Gastroesophageal sphincter (tissue), 4 donors: ENCODE results near the gene C3orf18. TPM values are rescaled to one million over a fixed set of nuclear protein-coding genes. Genes with fewer than 3 reads are reported as not detected.

Experiments
- ATAC-seq: fragments of 150-250 bp; one replicate; pipeline ENCODE4 v1.9.1; 2016; ENCODE audit warnings: mild to moderate bottlenecking, moderate library complexity
- H3K27ac ChIP-seq, 4 donors: fragments of 200-600 bp; sonication (generic) in 3 of 4; 1 replicate in 3 of 4; 2 replicates in 1 of 4; pipeline ENCODE4 v1.5.1; 2016 to 2019
- H3K27me3 ChIP-seq: fragments of 200-600 bp; sonication (generic); one replicate; pipeline ENCODE4 v1.5.1; 2019
- H3K36me3 ChIP-seq, 2 donors: fragments of 200-600 bp; sonication (generic); one replicate each; pipeline ENCODE4 v1.5.1; 2019; ENCODE audit warnings: control low read depth in 1 of 2
- H3K4me1 ChIP-seq, 3 donors: fragments of 200-600 bp; sonication (generic); 1 replicate in 2 of 3; 2 replicates in 1 of 3; pipeline ENCODE4 v1.5.1; 2016 to 2019; ENCODE audit warnings: control low read depth in 2 of 3
- H3K4me3 ChIP-seq, 2 donors: fragments of 200-600 bp; sonication (generic); one replicate each; pipeline ENCODE4 v1.5.1; 2019; ENCODE audit warnings: mild to moderate bottlenecking in 1 of 2, moderate library complexity in 1 of 2
- H3K9me3 ChIP-seq, 3 donors: fragments of 200-600 bp; sonication (generic); one replicate each; pipeline ENCODE4 v1.5.1; 2017 to 2019; ENCODE audit warnings: control low read depth in 2 of 3
- EP300 ChIP-seq: sonication (generic); formaldehyde crosslinking; IDR thresholded peaks from one replicate; pipeline ENCODE4 v1.6.1; 2017; ENCODE audit warnings: antibody characterized with exemption, mild to moderate bottlenecking
- POLR2A ChIP-seq, 2 donors: fragments of 450-650 bp; IDR thresholded peaks; one replicate each; pipeline ENCODE4 v1.6.1; 2017; ENCODE audit warnings: antibody characterized with exemption in 2 of 2, mild to moderate bottlenecking in 2 of 2, moderate library complexity in 1 of 2
- POLR2AphosphoS5 ChIP-seq: sonication (generic); formaldehyde crosslinking; IDR thresholded peaks from one replicate; pipeline ENCODE4 v1.6.1; 2017; ENCODE audit warnings: antibody characterized with exemption
- WGBS, 2 donors: methylation state at CpG; one replicate each; pipeline ENCODE4 v1.1.5; 2018; ENCODE audit warnings: low coverage in 1 of 2; 5-methylcytosine and 5-hydroxymethylcytosine counted together
- total RNA-seq, 4 donors: library from RNA; depleted of rRNA; stranded (reverse); fragments of >200 nt; gene quantifications; one replicate each; pipeline ENCODE4 v1.1.0, GENCODE V29; 2016
- TF ChIP-seq, protein P1 (sequence below), 4 experiments: fragments of 200-600 bp in 2 of 4; fragments of 450-650 bp in 2 of 4; sonication (generic) in 1 of 4; IDR thresholded peaks; one replicate each; pipeline ENCODE4 v1.5.1; 2017 to 2019; ENCODE audit warnings: antibody characterized with exemption in 4 of 4, mild to moderate bottlenecking in 2 of 4, moderate library complexity in 2 of 4

The C3orf18 gene
- total RNA-seq, 4 donors from 2014 or later, result 9.7 to 42.8 (median 25.3) TPM

DNA sequence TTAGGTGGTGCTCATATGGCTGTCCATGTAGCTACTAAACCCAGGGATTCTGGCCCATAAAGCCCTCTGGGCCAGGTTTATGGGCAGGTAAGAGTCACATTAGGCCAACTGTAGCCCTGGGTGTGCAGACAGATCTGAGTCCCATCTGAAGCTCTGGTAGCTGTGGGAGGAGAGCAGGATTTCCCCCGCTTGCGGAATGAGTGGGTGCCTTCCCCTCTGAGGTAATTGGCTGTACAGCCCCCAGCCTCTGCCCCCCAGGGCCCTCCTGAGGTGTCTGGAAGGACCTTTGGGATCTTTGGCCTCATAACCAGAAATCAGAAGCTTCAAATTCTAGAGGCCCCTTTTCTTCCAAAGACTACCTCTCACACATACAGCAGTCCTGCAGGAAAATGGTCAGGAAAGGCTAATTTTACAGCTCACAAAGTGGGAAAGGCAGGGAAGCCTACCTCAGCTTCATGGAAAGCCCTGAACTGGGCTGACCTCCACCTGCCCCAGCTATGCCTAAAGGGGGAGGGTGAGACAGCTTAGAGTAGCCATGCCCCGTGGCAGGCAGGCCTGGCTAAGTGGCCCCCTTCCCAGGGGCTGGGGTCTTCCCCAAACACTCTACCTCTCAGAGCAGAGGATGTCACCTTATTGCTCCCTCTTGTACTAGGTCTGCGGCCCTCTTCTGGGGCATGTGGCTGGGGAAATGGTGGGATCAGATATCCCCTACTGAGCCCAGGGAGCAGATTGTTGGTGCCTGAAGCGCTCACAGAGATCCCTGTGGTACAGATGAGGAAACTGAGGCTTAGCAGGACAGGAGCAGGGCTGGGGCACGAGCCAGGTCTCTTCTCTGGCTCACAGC is 18.6 kb upstream of the C3orf18 start:
- no peak for ATAC-seq
- peaks cover 0 to 32% of the 10 kb centered on the region in 2 donors for H3K36me3 ChIP-seq
- WGBS, 2 donors, result no CpG with 5 or more reads among the region's 6 CpGs
- H3K27me3 ChIP-seq, result no peaks in the 10 kb centered on the region
- TF ChIP-seq POLR2A (IDR thresholded peaks at IDR 0.05), result no peak
- no peak for TF ChIP-seq POLR2AphosphoS5
- TF ChIP-seq, protein P1, sequence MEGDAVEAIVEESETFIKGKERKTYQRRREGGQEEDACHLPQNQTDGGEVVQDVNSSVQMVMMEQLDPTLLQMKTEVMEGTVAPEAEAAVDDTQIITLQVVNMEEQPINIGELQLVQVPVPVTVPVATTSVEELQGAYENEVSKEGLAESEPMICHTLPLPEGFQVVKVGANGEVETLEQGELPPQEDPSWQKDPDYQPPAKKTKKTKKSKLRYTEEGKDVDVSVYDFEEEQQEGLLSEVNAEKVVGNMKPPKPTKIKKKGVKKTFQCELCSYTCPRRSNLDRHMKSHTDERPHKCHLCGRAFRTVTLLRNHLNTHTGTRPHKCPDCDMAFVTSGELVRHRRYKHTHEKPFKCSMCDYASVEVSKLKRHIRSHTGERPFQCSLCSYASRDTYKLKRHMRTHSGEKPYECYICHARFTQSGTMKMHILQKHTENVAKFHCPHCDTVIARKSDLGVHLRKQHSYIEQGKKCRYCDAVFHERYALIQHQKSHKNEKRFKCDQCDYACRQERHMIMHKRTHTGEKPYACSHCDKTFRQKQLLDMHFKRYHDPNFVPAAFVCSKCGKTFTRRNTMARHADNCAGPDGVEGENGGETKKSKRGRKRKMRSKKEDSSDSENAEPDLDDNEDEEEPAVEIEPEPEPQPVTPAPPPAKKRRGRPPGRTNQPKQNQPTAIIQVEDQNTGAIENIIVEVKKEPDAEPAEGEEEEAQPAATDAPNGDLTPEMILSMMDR (IDR thresholded peaks at IDR 0.05), result no peak
- no peak for TF ChIP-seq EP300
- H3K27ac ChIP-seq, result no peak overlapping the region
- H3K9me3 ChIP-seq, result no peaks in the 10 kb centered on the region
- H3K4me3 ChIP-seq, result no peak overlapping the region
- peaks cover 0 to 24% (median 5%) of the 10 kb centered on the region in 3 donors for H3K4me1 ChIP-seq

DNA sequence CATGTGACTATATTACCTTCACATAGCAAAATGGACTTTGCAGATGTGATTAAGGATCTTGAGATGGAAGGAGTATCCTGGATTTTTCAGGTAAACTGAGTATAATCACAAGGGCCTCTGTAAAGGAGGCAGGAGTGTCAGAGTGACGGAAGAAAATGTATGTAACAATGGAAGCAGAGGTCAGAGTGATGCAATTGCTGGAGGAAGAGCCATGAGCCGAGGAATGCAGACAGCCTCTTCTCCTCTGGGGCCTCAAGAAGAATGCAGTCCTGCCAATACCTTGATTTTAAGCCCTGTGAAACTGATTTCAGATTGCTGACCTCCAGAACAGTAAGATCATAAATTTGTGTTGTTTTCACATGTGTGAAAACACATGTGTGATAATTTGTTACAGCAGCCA is 16.8 kb upstream of the C3orf18 start:
- Histone ChIP-seq H3K4me3 (no peak overlapping the region), H3K4me1 (peaks cover 0 to 13% (median 0%) of the 10 kb centered on the region in 3 donors), H3K27me3 (no peaks in the 10 kb centered on the region), H3K36me3 (peaks cover 0 to 50% of the 10 kb centered on the region in 2 donors), H3K27ac (peak overlapping the region in 3 of 4 donors; percentile 16 to 43 (median 31)), H3K9me3 (no peaks in the 10 kb centered on the region)
- TF ChIP-seq POLR2A (IDR thresholded peaks at IDR 0.05), result no peak
- no peak for TF ChIP-seq POLR2AphosphoS5
- TF ChIP-seq EP300, result no peak
- TF ChIP-seq, protein P1 (IDR thresholded peaks at IDR 0.05), result no peak
- 49 to 69% methylated on average over 2 of the region's 2 CpGs for WGBS, 2 donors
- ATAC-seq, result no peak

DNA sequence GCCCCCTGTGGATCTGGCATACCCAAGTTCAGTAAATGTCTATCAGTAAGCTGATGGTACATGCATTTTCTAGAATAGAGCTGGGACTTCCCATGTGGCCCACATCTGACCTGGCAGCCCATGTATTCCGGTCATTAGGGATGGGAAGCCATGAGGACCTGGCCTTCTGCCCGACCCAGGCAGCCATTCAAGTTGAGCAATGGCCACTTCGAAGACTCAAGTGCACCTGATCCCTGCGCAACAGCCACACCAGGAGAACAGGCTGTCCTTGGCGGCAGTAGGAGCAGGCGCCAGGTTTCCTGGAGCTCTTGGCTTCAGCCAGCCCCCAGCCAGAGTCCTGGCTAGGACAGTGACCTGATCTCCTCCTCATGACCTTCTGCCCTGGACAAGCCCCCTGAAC is 16.4 kb upstream of the C3orf18 start:
- TF ChIP-seq, protein P1 (IDR thresholded peaks at IDR 0.05), result no peak
- peak; percentile 73 for TF ChIP-seq POLR2AphosphoS5
- Histone ChIP-seq H3K4me1 (peaks cover 0 to 13% (median 0%) of the 10 kb centered on the region in 3 donors), H3K4me3 (no peak overlapping the region), H3K27ac (peak overlapping the region in 3 of 4 donors; percentile 16 to 43 (median 31)), H3K27me3 (no peaks in the 10 kb centered on the region), H3K36me3 (peaks cover 0 to 55% of the 10 kb centered on the region in 2 donors), H3K9me3 (no peaks in the 10 kb centered on the region)
- no CpG with 5 or more reads among the region's 6 CpGs for WGBS, 2 donors
- peak; percentile 76 for ATAC-seq

DNA sequence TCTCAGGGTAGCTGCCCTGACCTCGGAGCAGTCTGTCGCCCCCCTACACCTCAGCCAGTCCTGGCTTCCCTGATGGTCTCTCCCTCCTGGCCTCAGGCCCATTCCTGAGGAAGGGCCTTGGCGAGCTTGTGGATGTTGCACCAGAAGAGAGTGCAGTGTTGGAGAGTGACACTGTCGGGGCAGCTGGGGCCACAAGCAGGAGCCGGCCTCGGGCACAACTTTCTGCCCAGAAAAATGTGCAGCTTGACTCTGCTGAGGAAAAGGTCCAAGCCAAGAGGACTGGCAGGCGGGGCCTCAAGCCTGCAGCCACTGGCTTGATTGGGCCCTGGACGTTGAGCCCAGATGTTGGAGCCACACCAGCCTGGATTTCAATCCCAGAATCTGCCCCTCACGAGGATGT is 14.5 kb upstream of the C3orf18 start:
- Histone ChIP-seq H3K4me1 (peaks cover 0 to 13% (median 0%) of the 10 kb centered on the region in 3 donors), H3K27me3 (no peaks in the 10 kb centered on the region), H3K9me3 (no peaks in the 10 kb centered on the region), H3K27ac (no peak overlapping the region), H3K4me3 (no peak overlapping the region), H3K36me3 (peaks cover 0 to 73% of the 10 kb centered on the region in 2 donors)
- TF ChIP-seq EP300 (no peak), POLR2AphosphoS5 (no peak), POLR2A (IDR thresholded peaks at IDR 0.05) (no peak)
- TF ChIP-seq, protein P1 (IDR thresholded peaks at IDR 0.05), result no peak
- 64% methylated on average over 4 of the region's 9 CpGs; no CpG with 5 or more reads in 1 of the 2 donors for WGBS, 2 donors
- no peak for ATAC-seq

DNA sequence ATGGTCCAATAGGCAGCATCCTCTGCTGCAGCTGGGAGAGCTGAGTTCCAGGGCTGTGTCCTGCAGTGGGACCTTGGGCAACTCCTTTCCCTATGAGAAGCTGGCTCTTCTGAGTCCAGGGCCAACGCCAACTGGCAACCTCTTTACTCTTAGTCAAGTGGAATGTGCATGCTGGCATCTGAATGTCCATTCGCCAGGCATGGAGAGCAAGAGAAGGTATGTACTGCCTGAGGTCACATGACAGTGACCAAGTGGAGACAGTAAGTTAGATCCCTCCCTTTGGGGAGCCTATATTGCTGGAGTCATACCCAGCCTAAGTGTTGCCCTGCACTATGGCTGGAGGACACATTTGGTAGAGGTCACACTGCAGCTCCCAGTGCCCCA is 13.9 kb upstream of the C3orf18 start:
- Histone ChIP-seq H3K9me3 (no peaks in the 10 kb centered on the region), H3K36me3 (peaks cover 0 to 79% of the 10 kb centered on the region in 2 donors)

More for the DNA sequence above, 13.9 kb upstream of the C3orf18 start:
- no peak overlapping the region for H3K4me3 ChIP-seq
- no peaks in the 10 kb centered on the region for H3K27me3 ChIP-seq
- H3K4me1 ChIP-seq, result peaks cover 0 to 13% (median 0%) of the 10 kb centered on the region in 3 donors
- 100% methylated on average over 1 of the region's 2 CpGs; no CpG with 5 or more reads in 1 of the 2 donors for WGBS, 2 donors
- no peak for ATAC-seq
- no peak overlapping the region for H3K27ac ChIP-seq
- no peak for TF ChIP-seq EP300
- TF ChIP-seq, protein P1 (IDR thresholded peaks at IDR 0.05), result no peak
- no peak for TF ChIP-seq POLR2AphosphoS5
- TF ChIP-seq POLR2A (IDR thresholded peaks at IDR 0.05), result no peak
